ENCODE data around the gene WDR20. TPM values are rescaled to one million over a fixed set of nuclear protein-coding genes. Genes with fewer than 3 reads are reported as not detected.

Gene WDR20
- total RNA-seq, 1 experiment from 2014 or later, result 23.8 TPM

DNA sequence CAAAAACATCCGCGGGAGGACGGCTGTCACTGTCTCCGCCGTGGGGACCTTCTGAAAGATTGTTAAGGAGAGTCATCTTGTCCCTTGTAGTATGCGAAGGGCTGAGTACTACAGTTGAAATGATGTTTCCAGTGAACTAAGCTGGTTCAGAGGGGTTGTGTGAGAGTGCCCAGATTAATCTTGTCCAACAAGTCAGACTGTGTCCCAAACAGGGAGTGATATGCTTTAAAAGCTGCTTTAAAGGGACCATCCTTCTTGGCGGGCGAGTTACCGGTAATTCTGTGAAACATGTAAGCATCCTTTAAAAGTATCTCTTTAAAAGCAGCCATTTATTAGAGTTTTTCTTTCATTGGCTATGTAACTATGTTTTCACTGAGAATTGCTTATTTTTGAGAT, 1.1 kb downstream of the WDR20 start:
- peak; percentile 18 for DNase-seq (ENCODE audit: unreplicated experiment)
- Mint-ChIP-seq H3K27ac (ENCODE audit: low read depth, unreplicated experiment) (peak overlapping the region; percentile 91), H3K4me3 (ENCODE audit: unreplicated experiment) (peak overlapping the region; percentile 97), H3K36me3 (ENCODE audit: insufficient read depth, unreplicated experiment) (peaks cover 11% of the 10 kb centered on the region), H3K27me3 (ENCODE audit: insufficient read depth, unreplicated experiment) (no peaks in the 10 kb centered on the region), H3K4me1 (ENCODE audit: insufficient read depth, unreplicated experiment) (peaks cover 19% of the 10 kb centered on the region), H3K9me3 (ENCODE audit: unreplicated experiment) (no peaks in the 10 kb centered on the region)
- TF ChIP-seq, protein P1, sequence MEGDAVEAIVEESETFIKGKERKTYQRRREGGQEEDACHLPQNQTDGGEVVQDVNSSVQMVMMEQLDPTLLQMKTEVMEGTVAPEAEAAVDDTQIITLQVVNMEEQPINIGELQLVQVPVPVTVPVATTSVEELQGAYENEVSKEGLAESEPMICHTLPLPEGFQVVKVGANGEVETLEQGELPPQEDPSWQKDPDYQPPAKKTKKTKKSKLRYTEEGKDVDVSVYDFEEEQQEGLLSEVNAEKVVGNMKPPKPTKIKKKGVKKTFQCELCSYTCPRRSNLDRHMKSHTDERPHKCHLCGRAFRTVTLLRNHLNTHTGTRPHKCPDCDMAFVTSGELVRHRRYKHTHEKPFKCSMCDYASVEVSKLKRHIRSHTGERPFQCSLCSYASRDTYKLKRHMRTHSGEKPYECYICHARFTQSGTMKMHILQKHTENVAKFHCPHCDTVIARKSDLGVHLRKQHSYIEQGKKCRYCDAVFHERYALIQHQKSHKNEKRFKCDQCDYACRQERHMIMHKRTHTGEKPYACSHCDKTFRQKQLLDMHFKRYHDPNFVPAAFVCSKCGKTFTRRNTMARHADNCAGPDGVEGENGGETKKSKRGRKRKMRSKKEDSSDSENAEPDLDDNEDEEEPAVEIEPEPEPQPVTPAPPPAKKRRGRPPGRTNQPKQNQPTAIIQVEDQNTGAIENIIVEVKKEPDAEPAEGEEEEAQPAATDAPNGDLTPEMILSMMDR (IDR thresholded peaks at IDR 0.05; ENCODE audit: unreplicated experiment), result no peak
- ChIA-PET POLR2A (interaction anchor here (0.7 to 2.4 kb wide), 14 partner anchors 9 to 222 kb away, joined by 3 to 10 read pairs (median 3); partner anchors contain the start of genes CINP, TECPR2 and ZNF839), CTCF (interaction anchor here (0.6 kb wide), 1 partner anchor 163 kb away, joined by 3 read pairs; no protein-coding TSS in a partner anchor)
- intact Hi-C loops (cut with micrococcal nuclease), result loop anchor here (2.0 kb wide), 1 partner anchor 24 kb away; no protein-coding TSS in a partner anchor
- no TSS peak for BruUV-seq (replicated peaks)

DNA sequence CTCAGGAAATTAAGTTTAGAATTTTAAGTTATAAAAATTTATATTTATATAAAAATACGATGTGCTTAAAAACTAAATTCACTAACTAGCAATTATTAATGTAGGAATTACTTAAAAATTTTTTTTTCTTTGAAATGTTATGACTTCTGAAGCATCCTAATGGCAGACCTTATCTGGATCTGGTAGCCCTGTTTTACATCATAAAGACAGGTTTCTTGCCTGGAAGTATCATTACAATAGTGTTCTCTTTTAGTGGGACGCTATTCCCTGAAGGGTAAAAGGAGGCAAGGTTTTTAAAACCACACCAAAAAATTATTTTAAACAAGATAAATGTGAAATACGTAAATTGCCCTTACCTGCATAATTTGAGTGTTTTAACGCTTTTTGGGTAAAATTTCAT, 2.1 kb downstream of the WDR20 start:
- no peaks in the 10 kb centered on the region for H3K27me3 Mint-ChIP-seq (ENCODE audit: insufficient read depth, unreplicated experiment)
- H3K4me3 Mint-ChIP-seq (ENCODE audit: unreplicated experiment), result no peak overlapping the region
- H3K4me1 Mint-ChIP-seq (ENCODE audit: insufficient read depth, unreplicated experiment), result peaks cover 25% of the 10 kb centered on the region
- H3K36me3 Mint-ChIP-seq (ENCODE audit: insufficient read depth, unreplicated experiment), result peaks cover 11% of the 10 kb centered on the region
- H3K9me3 Mint-ChIP-seq (ENCODE audit: unreplicated experiment), result no peaks in the 10 kb centered on the region
- CTCF ChIA-PET, result interaction anchor here (0.6 kb wide), 1 partner anchor 45 kb away, joined by 3 read pairs; no protein-coding TSS in a partner anchor
- DNase-seq (ENCODE audit: unreplicated experiment), result no peak
- TF ChIP-seq, protein P1 (IDR thresholded peaks at IDR 0.05; ENCODE audit: unreplicated experiment), result no peak
- intact Hi-C loops (cut with micrococcal nuclease), result loop anchor here (2.0 kb wide), 1 partner anchor 23 kb away; no protein-coding TSS in a partner anchor
- no TSS peak for BruUV-seq (replicated peaks)
- POLR2A ChIA-PET, result interaction anchor here (0.6 to 1.5 kb wide), 6 partner anchors 8 to 176 kb away, joined by 3 to 6 read pairs (median 4); no protein-coding TSS in a partner anchor
- no peak overlapping the region for H3K27ac Mint-ChIP-seq (ENCODE audit: low read depth, unreplicated experiment)

DNA sequence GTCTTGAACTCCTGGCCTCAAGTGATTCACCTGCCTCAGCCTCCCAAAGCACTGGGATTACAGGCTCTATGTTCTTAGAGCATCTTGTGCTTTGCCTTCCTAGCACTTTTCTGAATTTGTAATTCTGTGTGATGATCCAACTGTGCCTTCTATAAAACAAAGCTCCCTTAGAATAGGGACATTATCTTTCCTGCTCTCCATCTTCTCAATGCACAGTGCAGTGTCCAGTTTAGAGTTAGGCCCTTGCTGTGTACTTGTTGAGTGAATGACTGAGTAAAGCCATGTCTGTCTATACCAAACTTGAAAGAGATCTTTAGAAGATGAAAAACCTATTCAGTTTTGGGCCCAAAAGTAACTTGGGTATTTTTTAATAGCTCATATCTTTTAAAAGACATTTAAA, 5.2 kb downstream of the WDR20 start:
- DNase-seq (ENCODE audit: unreplicated experiment), result no peak
- Mint-ChIP-seq H3K9me3 (ENCODE audit: unreplicated experiment) (no peaks in the 10 kb centered on the region), H3K27me3 (ENCODE audit: insufficient read depth, unreplicated experiment) (no peaks in the 10 kb centered on the region), H3K4me1 (ENCODE audit: insufficient read depth, unreplicated experiment) (peaks cover 22% of the 10 kb centered on the region), H3K36me3 (ENCODE audit: insufficient read depth, unreplicated experiment) (peaks cover 17% of the 10 kb centered on the region), H3K27ac (ENCODE audit: low read depth, unreplicated experiment) (no peak overlapping the region), H3K4me3 (ENCODE audit: unreplicated experiment) (no peak overlapping the region)
- TF ChIP-seq, protein P1 (IDR thresholded peaks at IDR 0.05; ENCODE audit: unreplicated experiment), result no peak
- CTCF ChIA-PET, result interaction anchor here (0.7 to 1.0 kb wide), 2 partner anchors 15 to 151 kb away, joined by 3 read pairs; no protein-coding TSS in a partner anchor
- POLR2A ChIA-PET, result interaction anchor here (0.6 to 2.0 kb wide), 3 partner anchors 37 to 196 kb away, joined by 4 to 7 read pairs (median 4); no protein-coding TSS in a partner anchor
- intact Hi-C loops (cut with micrococcal nuclease), result no loop called here
- no TSS peak for BruUV-seq (replicated peaks)

DNA sequence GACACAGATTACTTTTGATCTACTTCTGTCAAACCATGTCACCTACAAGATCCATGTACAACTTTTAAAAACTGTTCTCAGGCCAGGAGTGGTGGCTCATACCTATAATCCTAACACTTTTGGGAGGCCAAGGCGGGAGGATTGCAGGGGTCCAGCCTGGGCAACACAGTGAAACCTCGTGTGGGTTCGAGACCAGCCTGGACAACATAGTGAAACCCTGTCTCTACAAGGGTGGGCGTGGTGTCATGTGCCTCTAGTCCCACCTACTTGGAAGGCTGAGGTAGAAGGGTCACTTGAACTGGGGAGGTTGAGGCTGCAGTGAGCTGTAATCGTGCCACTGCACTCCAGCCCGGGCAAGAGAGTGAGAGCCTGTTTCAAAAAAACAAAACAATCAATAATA, 5.7 kb downstream of the WDR20 start:
- H3K27ac Mint-ChIP-seq (ENCODE audit: low read depth, unreplicated experiment), result no peak overlapping the region

More for the DNA sequence above, 5.7 kb downstream of the WDR20 start:
- CTCF ChIA-PET, result interaction anchor here (0.6 kb wide), 1 partner anchor 47 kb away, joined by 4 read pairs; no protein-coding TSS in a partner anchor
- H3K27me3 Mint-ChIP-seq (ENCODE audit: insufficient read depth, unreplicated experiment), result no peaks in the 10 kb centered on the region
- no peak for DNase-seq (ENCODE audit: unreplicated experiment)
- H3K9me3 Mint-ChIP-seq (ENCODE audit: unreplicated experiment), result no peaks in the 10 kb centered on the region
- POLR2A ChIA-PET, result interaction anchor here (0.6 kb wide), 2 partner anchors 36 to 42 kb away, joined by 4 read pairs; no protein-coding TSS in a partner anchor
- H3K4me1 Mint-ChIP-seq (ENCODE audit: insufficient read depth, unreplicated experiment), result peaks cover 22% of the 10 kb centered on the region
- BruUV-seq (replicated peaks), result no TSS peak
- H3K4me3 Mint-ChIP-seq (ENCODE audit: unreplicated experiment), result no peak overlapping the region
- TF ChIP-seq, protein P1 (IDR thresholded peaks at IDR 0.05; ENCODE audit: unreplicated experiment), result no peak
- H3K36me3 Mint-ChIP-seq (ENCODE audit: insufficient read depth, unreplicated experiment), result peaks cover 12% of the 10 kb centered on the region
- intact Hi-C loops (cut with micrococcal nuclease), result no loop called here

All from MCF 10A (cell line).